D721Med (cell line): ENCODE measurements around the gene ADCY10.

Experiments used
- DNase-seq: peaks from one replicate; pipeline ENCODE4 v3.0.0; 2011; ENCODE audit warnings: low spot score; ENCODE audit not compliant: insufficient read length
- FAIRE-seq: peaks from 2 replicates; lab custom pipeline; 2011; peaks lifted over from hg19 to GRCh38; lab: Jason Lieb, UNC
- TF ChIP-seq, protein P1 (sequence below): IDR thresholded peaks from 2 replicates; pipeline ENCODE4 v1.5.1; 2012; ENCODE audit warnings: mild to moderate bottlenecking, control low read depth; ENCODE audit not compliant: insufficient read depth; ENCODE audit errors: missing control alignments

The ADCY10 gene

DNA sequence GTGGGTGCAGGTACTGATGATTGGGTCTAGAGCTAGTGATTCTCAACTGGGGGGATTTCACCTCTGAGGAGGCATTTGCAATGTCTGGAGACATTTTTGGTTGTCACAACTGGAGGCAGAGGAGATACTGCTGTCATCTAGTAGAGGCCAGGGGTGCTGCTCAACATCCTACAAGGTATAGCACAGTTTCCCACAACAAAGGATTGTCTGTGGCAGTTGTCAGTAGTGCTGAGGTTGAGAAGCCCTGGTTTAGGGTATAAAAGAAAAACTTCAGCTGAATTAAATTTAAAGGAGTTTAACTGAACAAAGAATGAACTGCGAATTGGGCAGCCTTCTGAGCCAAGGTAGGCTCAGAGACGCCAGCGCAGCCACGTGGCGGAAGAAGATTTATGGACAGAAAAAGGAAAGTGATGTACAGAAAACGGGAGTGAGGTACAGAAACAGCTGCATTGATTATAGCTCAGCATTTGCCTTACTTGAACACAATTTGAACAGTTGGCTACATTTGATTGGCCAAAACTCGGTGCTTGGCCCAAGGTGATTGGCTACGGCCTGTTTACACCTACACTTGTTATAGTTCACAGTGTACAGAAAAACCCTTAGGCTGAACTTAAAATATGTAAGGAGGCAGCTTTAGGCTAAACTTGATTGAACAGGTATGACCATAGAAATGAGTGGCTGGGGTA, 151.7 kb downstream of the ADCY10 start:
- DNase-seq (no peak), FAIRE-seq (no peak)
- TF ChIP-seq, protein P1, sequence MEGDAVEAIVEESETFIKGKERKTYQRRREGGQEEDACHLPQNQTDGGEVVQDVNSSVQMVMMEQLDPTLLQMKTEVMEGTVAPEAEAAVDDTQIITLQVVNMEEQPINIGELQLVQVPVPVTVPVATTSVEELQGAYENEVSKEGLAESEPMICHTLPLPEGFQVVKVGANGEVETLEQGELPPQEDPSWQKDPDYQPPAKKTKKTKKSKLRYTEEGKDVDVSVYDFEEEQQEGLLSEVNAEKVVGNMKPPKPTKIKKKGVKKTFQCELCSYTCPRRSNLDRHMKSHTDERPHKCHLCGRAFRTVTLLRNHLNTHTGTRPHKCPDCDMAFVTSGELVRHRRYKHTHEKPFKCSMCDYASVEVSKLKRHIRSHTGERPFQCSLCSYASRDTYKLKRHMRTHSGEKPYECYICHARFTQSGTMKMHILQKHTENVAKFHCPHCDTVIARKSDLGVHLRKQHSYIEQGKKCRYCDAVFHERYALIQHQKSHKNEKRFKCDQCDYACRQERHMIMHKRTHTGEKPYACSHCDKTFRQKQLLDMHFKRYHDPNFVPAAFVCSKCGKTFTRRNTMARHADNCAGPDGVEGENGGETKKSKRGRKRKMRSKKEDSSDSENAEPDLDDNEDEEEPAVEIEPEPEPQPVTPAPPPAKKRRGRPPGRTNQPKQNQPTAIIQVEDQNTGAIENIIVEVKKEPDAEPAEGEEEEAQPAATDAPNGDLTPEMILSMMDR = no peak

DNA sequence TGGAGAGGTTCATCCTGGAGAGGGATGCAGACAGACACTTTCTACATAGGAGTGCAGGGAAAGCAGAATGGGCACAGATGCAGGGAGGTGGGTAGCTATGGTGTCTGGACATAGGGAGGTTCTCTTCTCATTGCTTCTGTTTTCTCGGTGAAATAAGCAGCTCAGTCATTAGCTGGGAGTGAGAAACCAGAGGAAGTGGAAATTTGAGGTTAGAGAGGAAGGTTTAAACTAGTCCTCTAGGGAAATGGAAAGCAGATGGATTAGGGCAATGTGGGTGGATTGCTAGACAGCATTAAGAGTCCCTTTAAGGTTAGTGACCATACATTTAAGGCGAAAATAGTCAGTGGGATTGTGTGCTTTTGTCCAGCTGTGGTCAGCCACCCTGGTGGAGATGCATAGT, 152.5 kb downstream of the ADCY10 start:
- FAIRE-seq = peak; percentile 41
- no peak for DNase-seq
- TF ChIP-seq, protein P1 = no peak
